ENCODE data around the gene MEA1.
"Not testable (repeated sequence)": the region's sequence is repeated elsewhere in the genome, so short reads cannot be mapped to it uniquely, and the experiment has no call there.

Gene MEA1
- 28.2 to 45.9 reads per million in 2 experiments for total RNA-seq

DNA sequence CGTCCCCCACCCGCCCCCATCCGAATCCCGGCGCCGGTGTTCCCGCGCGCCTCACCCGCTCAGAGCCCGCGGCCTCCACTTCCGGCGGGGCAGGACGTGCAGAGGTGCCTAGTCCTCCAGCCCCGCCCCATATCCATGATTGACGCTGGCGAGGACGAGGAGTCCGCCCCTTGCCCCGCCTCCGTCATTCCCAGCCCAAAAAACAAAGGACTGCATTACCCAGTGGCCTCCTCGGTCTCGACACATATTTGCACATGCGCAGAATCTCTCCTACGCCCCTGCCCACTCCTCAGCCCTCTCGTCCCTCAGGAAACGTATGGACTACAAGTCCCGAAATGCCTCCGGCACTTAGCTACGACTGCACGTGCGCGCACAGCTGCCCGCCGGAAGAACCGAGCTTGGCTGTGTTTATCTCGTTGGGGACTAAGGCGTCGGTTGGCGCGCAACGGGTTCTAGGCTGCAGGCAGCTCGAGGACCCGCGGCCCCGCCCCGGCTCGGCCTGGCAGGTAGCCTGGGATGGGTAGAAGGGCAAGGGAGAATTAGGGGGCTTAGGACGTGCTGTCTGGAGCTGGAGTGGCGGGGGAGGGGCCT, at the start of gene MEA1, which contains the start of gene KLHDC3:
Gene MEA1, minus strand, starts transcription at position 104 of the 591 bp plus-strand sequence. CDS start 133 bp downstream, outside the sequence.
Gene KLHDC3, plus strand, starts transcription at position 407 of the 591 bp plus-strand sequence. CDS start 2,944 bp downstream, outside the sequence.
- DNase-seq (ENCODE audit: low read depth): peak; percentile 98

DNA sequence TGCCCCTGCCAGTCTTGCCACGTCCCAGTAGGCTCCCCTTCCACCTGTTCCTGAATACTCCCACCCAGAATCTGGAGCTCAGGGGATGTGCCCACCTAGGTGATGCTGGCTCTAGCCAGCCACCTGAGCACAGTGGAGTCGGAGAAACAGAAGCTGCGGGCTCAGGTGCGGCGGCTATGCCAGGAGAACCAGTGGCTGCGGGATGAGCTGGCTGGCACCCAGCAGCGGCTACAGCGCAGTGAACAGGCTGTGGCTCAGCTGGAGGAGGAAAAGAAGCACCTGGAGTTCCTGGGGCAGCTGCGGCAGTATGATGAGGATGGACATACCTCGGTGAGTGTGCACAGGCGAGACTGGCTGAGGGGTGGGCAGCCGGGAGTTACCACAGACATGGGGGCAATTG, 49.1 kb upstream of the MEA1 start:
- DNase-seq (ENCODE audit: low read depth): no peak

DNA sequence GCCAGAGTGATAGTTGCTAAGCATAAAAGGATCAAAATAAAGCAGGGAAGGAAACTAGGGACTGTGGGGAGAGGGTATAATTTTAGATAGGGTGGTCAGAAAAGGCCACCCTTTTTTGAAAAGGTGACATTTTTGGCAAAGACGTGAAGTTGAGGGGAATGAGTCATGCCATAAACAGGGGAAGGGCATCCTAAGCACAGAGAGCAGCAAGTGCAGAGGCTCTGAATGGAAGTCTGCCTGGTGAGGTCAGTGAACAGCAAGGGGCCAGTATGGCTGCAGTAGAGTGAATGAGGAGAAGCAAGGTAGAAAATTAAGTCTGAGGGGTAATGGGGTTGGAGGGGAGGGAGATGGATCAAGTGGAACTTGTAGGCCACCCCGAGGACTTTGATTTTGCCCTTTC, 48.1 kb upstream of the MEA1 start:
- no peak for DNase-seq (ENCODE audit: low read depth)

DNA sequence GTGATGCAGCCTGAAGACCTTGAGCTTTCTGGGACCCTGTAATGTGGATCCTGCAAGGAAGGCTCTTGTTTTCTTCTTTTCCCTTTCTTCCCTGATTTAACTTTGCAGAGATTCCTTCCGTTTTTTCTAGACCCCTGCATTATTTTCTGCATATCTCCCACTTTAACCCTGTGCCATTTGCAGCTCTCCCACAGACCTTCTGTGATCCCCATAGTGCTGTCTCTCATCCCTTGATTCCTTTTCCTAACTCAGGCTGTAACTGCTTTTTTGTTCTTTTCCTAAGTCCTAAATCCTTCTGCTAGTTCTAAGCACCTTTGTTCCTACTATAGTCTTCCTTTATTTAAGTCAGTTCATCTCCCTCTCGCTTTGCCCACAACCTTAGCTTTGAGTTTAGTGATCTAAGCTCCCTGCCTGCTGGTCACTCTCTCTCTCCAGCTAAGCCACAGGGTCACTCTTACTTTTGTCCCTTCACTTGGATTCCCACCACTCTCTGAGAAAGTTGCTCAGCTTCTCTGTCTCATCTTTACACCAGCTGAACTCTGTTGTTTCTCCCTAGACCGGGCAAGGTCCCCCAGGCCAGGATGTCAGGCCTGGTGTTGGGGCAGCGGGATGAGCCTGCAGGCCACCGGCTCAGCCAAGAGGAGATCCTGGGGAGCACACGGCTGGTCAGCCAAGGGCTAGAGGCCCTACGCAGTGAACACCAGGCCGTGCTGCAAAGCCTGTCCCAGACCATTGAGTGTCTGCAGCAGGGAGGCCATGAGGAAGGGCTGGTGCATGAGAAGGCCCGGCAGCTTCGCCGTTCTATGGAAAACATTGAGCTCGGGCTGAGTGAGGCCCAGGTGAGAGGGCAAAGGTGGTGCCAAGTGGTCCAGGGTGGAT, 47.2 kb upstream of the MEA1 start:
- DNase-seq (ENCODE audit: low read depth): no peak

DNA sequence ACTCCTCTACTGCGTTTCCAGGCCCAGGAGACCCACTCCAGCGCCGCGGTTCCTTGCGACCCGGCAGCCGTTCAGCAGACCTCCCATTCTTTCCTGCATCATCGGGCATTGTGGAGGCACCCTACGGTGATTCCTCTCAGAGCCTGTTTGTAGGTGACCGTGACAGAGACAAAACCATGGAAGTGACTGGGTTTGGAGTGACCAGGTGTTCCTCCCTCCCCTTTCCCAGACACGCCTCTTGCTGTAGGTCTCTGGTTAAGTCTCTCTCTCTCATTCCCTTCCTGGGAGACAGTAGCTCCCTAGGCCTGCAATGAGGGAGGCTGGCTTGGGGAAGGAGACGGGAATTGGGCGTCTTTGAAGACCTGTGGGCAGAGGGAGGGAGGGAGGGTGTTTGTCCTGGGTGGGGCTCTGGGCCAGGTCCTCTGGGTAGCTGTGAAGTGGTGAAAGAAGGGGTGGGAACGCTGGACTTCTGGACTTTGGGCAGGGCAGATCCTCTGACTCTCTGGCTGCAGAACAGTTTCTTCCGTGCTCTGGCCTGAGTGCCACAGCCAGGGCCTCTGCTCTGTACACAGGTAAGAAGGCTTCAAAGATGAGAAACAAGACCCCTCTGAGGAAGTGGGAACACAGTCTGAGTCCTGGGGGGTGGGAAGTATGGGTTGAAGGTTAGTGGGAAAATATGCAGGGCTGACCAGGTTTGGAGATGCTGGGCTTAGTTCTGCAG, 46.4 kb upstream of the MEA1 start:
- no peak for DNase-seq (ENCODE audit: low read depth)

DNA sequence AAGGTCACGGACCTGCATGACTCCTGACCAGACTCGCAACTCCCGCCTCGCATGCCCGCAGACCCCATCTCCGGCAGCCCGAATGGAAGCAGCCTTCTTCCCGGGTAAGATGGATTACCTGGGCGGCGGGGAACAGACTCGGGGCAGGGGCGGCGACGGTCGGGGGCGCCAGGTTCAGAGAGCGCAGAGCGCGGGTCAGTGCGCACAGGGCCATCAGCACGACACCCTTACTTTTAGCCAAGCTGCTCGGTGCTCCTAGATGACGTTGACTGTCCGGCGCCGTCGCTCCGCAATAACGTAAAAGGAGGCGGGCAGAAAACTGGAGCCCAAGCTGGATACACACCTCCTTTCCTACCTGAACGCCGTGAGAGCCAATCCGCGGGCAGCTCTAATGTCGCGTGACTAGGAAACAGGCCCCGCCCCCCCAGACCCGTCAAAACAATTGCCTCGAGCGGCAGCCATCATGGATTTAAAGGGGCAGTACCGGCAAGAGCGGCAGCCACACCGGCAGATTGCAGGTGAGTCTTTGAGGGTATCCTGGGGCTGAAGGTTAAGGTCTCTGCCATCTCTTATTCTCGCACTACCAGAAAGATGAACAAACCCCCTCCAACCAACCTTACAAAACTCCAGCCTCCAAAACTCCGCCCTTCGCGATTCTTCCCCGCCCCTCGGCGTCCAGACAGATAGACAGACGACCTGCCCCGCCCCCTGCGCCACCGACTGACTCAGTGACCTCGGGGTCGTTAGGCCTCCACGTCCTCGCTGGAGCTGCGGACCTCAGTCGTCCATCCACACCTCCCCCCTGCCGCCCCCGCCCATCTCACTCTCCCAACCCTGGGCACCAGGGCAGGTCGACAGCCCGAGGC, 45.7 kb upstream of the MEA1 start, which contains the start of the genes KLC4 and MRPL2:
Gene KLC4, plus strand, starts transcription at position 464 of the 866 bp plus-strand sequence. CDS start 1,705 bp downstream, outside the sequence.
Gene MRPL2, minus strand, starts transcription at position 267 of the 866 bp plus-strand sequence. Its CDS starts 53 bp downstream, at position 214.
- peak; percentile 97 for DNase-seq (ENCODE audit: low read depth)

DNA sequence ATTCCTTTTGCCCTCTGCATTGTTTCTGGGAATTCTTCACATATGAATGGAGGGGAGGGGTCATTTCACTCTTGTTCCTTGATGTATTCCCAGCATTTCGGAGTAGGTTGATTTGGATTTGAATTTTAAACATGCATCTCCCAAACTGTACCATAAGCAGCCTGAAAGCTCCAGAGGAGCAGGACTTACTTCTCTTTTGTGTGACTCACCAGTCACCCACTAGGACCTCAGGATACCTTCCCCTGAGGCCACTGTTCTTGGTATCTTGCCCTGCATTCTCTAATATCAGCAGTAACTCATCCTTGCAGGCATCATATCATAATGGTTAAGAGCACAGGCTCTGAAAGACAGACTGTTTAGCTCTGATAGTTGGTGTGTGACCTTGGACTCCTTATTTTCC, 44.8 kb upstream of the MEA1 start:
- DNase-seq (ENCODE audit: low read depth): no peak

DNA sequence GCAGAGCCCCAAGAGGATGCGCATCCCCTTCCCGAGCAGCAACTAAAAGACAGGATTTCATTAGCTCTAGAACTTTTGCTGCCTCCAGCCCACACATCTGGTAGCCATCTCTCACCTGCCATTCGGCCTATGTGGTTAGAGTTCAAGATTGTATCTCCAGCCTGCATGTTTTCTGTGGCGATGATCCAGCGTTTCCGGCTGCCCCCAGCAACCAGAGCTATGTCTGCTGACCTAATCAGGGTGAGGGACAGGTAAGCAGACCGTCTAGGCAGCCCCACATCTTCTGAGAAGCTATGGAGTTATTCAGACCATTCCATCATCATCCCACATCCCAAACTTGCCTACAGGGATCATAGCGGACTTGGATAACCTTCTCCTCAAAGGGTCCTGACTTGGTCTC, 42.2 kb upstream of the MEA1 start:
- no peak for DNase-seq (ENCODE audit: low read depth)

DNA sequence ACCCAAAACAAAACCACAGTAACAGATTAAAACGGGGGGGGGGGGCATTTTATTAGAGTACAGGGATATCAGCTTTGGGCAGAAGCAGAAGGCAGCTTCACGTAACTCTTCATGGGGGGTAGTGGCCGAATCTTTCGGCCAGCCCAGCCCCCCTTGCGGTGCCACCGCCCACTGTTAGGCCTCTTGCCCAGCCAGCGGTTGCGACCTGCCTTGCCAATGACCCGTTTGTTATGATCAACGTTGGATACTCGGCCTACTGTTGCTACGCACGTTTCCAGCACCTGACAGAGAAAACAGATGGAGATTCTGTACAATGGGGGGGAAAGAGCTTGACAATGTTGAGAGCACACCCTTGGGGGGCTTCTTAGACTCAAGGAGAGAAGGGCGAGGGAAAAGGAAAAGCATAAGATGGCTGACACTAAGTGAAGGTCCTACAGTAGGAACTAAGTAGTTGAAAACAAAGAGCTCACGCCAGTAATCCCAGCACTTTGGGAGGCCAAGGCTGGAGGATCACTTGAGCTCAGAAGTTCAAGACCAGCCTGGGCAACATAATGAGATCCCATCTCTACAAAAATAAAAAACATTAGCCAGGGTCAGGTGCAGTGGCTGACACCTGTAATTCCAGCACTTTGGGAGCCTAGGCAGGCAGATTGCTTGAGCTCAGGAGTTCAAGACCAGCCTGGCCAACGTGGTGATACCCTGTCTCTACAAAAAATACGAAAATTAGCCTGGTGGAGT, 40.6 kb upstream of the MEA1 start:
- no peak for DNase-seq (ENCODE audit: low read depth)

DNA sequence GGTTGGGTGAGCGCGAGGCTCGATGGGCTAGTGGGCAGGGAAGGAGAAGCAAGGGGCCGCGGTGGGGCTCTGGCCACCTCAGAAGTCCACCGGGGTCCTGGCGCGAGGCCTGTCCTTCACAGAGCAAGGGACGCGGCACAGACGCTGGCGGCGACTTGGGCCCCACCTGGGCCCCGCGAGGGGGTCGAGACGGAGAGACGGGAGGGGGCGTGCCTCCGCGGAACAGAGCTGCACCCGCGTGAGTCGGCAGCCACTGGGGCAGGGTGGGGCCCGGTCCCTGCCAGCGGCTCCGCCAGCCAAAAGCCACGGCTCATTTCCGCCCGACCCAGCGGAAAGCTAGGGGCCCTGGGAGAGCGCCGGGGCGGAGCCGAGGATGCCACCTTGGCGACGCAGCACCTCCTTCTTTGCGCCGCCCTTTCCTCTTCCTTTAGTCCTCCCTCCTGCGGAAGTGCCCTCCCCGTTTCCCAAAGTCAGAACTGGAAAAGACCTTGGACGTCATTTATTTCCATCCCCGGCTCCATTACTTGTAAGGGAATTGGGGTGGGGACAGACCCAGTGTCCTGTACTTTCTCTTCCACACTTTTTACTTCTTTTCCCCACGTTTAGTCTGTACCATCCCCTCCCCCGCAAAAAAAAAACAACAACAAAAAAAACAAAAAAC, 39.9 kb upstream of the MEA1 start, which contains the start of gene CUL7:
Gene CUL7, minus strand, starts transcription at position 307 of the 661 bp plus-strand sequence. CDS start 1,063 bp downstream, outside the sequence.
- peak; percentile 84 for DNase-seq (ENCODE audit: low read depth)

DNA sequence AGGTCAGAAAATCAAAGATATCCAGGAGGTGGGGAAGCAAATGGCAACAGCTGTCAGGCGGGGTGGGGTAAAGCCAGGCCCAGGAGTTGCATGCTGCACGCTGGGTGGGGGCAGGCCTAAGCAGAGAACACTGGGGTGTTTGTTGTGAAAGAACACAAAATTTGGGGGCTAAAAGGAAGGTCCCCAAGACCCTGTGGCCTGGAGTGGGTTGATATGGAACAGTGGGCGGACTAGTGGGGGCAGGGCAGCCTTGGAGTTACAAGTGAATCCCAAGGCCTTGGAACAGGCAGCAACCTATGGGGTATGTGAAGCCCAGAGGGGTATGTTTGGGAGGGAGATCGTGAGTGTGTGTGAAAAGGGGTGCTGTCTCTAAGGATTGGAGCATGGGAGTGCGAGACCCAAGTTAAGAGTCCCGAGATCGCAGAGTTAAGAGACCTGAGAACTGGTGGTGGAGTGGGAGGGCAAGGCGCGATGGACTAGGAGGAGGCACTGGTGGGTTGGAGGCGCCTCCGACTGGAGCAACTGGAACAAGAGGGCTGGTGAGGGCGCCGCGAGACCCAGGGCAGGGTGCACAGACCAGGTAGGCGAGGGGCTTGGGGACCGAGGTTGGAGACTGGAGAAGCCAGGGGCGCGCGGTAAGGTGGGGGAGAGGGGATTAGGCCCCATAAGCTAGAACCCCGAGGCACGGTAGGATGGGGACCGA, 39.2 kb upstream of the MEA1 start:
- DNase-seq (ENCODE audit: low read depth): no peak

DNA sequence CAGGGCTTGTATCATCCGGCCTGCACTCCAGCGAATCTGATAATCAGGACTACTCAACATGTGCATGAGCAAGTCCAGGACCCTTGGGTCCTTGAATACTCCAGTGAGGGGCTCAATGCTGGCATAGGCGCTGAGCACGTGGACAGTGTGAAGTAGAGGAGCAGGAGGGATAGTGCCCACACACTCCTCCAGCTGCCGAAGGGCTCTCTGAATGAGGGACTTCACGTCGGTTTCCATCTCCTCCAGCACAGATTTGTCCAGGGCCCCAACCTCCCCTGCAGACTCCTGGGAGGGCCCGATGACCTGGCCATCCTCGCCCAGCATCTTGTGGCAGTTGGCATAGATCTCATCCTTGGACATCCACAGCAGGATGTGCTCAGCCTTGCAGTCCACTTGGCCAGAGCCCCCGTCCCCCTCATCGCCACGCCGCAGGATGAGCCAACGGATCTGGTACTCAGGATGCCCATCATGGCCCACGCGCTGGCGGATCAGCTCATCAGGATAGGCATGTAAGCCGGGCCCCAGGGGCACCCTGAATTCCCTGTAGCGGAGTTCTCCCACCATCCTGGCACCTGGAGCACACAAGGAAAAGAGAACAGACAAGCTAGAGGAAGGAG, 38.6 kb upstream of the MEA1 start:
- DNase-seq (ENCODE audit: low read depth): no peak

DNA sequence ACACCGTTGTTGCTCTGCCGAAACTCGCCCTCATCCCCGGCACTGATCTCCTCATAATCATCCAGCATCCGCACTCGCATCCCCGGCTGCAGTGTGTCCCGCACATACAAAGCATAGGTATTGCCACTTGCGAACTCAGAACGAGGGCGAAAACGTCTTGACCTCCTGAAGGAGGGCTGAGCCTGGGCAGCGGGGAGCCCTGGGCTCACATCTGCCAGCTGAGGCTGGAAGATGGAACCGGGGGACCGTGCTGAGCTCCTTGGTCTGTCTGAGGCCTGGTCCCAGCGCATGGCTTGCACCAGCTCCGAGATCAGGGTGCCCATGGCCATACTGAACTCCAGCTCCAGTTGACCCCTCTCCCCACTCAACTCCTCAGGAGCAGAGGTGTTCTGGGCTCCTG, 37.2 kb upstream of the MEA1 start:
- no peak for DNase-seq (ENCODE audit: low read depth)

DNA sequence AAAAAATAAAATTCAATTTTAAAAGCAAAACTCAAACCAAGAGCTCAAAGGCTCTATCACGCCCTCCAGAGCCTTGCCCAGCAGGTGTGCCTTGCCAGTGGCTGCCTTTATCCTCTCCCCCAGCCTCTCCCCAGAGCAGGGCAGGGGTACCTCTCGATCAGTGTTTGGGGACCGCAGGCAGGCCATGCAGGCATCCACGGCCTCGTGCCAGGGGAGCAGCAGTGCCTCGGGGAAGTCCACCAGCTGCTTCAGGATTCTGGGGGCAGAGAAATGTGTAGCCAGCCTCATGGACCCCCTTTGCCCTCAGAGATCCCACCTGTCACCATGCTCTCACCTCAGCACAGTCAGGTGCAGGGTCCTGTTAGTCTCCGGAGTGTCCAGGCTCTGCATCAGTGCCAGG, 34.3 kb upstream of the MEA1 start:
- DNase-seq (ENCODE audit: low read depth): no peak

DNA sequence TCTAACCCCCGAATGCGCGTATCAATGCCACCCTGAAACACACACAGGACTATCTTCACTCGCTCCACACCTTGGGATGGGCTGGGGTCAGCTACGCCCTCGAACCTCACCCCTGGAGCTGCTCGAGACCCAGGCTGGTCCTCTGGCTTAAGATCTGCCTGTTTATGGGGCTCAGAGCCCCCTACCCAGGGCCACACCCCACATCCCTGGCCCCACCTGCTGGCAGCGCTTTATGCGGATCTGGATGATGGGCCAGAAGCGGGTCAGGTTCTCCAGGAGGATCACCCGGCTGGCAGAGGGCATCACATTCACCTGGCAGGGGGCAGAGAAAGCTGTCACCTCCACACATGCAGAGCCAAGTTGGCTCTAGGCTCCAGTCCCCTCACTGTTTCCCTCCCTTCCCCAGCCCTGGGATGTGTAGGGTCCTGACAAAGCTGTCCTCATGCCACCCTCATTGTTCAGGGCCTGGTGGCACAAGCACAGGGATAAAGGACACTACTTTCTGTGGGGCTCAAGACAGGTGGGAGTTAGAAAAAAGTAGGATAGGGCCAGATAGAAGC, 31.7 kb upstream of the MEA1 start:
- no peak for DNase-seq (ENCODE audit: low read depth)

DNA sequence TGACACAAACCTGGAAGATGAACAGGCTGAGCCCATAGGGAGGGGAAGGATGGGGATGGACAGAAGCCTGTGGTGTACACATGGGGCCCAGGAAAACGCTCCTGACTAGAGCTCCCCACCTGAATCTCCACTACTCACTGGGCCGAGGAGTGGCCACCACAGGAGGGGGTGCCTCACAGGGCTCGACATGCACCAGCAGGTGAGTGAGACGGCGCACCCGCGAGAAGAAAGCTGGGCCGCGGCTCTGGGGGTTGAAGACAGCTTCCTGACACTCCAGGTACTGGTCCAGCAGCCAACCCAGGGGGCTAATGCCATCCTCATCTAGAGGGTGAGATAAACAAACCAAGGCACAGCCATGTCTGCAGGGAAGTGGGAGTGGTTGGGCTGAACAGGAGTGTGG, 29.6 kb upstream of the MEA1 start:
- DNase-seq (ENCODE audit: low read depth): no peak

DNA sequence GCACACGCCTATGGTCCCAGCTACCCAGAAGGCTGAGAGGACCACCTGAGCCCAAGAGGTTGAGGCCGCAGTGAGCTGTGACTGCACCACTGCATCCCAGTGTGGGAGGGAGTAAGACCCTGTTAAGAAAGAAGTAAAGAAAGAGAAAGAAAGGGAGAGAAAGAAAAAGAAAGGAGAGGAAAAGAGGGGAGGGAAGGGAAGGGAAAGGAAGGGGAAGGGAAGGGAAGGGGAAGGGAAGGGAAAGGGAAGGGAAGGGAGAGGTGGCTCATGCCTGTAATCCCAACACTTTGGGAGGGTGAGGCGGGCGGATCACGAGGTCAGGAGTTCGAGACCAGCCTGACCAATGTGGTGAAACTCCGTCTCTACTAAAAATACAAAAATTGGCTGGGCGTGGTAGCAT, 27.7 kb upstream of the MEA1 start:
- not testable (repeated sequence) for DNase-seq (ENCODE audit: low read depth)

DNA sequence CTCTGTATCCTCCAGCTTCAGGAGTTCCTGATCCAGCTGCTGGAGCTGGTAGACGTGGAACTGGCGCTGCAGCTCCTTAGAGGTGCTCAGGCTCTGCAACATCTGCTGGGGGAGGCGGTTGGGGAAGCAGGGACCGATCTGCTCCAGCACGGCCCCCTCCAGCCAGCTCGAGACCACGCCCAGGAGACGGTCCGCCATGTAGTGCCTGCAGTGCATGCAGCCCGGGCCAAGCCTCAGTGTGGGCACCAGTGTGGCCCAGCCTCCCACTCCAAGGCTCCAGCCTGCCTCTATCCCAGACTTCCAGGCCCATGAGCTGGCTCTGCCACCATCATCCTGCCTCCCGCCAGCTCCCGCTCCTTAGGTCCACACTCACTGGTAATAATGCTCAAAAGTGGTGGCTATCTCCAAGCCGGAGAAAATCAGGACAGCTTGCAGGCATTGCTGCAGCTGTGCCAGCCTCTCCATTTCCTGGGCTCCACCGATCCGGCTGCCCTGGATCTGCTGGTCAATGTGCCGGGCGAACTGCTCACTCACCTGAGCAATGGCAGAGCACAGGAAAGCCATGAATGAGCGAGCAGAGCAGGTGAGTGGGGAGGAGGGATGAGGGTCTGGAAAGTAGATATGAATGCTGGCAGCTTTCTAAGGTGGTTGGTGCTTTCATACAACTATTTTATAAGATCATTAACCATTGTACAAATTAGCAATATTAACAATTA, 27.0 kb upstream of the MEA1 start:
- DNase-seq (ENCODE audit: low read depth): no peak
